SK-N-MC (cell line): Measurements from ENCODE around the gene ISLR2.
"Not testable (repeated sequence)": the region's sequence is repeated elsewhere in the genome, so short reads cannot be mapped to it uniquely, and the experiment has no call there.

Source experiments
- FOXP2 ChIP-seq: optimal IDR thresholded peaks from 2 replicates; pipeline ENCODE3; 2011; ENCODE audit warnings: mild to moderate bottlenecking, moderate library complexity; ENCODE audit not compliant: insufficient read depth; ENCODE audit errors: extremely low read length, control extremely low read depth
- POLR2AphosphoS5 ChIP-seq: IDR thresholded peaks from 2 replicates; pipeline ENCODE4 v1.6.1; 2012; ENCODE audit warnings: mild to moderate bottlenecking, low read depth, low read length, borderline replicate concordance

GRCh38 chr15:74162195-74162536 lies 31.8 kb downstream of the ISLR2 start:
- TF ChIP-seq FOXP2, POLR2AphosphoS5: not testable (repeated sequence)
